AG04449 (cell line): ENCODE measurements around the gene SPATA25.

Source experiments
- CTCF ChIA-PET: fragments of 350-600 bp; formaldehyde crosslinking; extraction: SDS; loops from one replicate; lab custom pipeline; 2021; ENCODE audit warnings: antibody characterized with exemption; lab: Yijun Ruan, JAX
- POLR2A ChIA-PET: fragments of 400-600, 350-600 bp; formaldehyde crosslinking; extraction: SDS; loops from one replicate; lab custom pipeline; 2020; ENCODE audit warnings: antibody characterized with exemption, inconsistent platforms; lab: Yijun Ruan, JAX
- DNase-seq: peaks from one replicate; pipeline ENCODE4 v3.0.0-alpha.2; 2010; ENCODE audit warnings: low read depth, low spot score
- H3K4me3 ChIP-seq: 2 replicates; pipeline ENCODE4 v1.5.1; 2011; ENCODE audit warnings: low read depth, mild to moderate bottlenecking, control low read depth, low read length
- TF ChIP-seq, protein P1 (sequence below): IDR thresholded peaks from one replicate; pipeline ENCODE4 v1.5.1; 2011; ENCODE audit warnings: mild to moderate bottlenecking, moderate library complexity, low read length, control low read depth, inconsistent platforms; ENCODE audit not compliant: insufficient read depth; ENCODE audit errors: missing control alignments

The SPATA25 gene

DNA sequence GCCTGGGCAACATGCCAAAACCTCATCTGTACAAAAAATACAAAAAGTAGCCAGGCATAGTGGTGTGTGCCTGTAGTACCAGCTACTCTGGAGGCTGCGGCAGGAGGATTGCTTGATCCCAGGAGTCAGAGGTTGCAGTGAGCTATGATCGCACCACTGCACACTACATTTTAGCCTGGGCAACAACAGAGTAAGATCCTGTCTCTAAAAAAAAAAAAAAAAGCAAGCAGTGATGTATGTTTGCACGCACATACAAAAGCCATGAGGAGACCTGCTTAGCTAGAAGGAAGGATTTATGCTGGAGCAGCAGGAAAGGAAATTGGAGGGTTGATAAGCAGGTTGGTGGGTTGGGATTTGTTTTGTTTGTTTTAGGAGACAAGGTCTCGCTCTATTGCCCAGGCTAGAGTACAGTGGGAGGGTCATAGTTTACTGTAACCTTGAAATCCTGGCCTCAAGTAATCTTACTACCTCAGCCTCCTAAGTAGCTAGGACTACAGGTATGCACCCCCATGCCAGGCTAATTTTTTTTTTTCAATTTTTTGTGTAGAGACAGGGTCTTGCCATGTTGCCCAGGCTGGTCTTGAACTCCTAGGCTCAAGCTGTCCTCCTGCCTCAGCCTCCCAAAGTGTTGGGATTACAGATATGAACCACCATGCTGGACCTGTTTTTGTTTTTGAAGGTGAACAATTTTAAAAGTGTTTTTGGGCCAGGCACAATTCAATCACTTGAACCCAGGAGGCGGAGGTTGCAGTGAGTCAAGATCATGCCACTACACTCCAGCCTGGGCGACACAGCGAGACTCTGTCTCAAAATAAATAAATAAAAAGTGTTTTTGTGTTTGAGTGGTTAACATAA, 26.0 kb downstream of the SPATA25 start:
- DNase-seq: no peak
- no peak overlapping the region for H3K4me3 ChIP-seq
- ChIA-PET CTCF (no interaction called here), POLR2A (no interaction called here)
- TF ChIP-seq, protein P1, sequence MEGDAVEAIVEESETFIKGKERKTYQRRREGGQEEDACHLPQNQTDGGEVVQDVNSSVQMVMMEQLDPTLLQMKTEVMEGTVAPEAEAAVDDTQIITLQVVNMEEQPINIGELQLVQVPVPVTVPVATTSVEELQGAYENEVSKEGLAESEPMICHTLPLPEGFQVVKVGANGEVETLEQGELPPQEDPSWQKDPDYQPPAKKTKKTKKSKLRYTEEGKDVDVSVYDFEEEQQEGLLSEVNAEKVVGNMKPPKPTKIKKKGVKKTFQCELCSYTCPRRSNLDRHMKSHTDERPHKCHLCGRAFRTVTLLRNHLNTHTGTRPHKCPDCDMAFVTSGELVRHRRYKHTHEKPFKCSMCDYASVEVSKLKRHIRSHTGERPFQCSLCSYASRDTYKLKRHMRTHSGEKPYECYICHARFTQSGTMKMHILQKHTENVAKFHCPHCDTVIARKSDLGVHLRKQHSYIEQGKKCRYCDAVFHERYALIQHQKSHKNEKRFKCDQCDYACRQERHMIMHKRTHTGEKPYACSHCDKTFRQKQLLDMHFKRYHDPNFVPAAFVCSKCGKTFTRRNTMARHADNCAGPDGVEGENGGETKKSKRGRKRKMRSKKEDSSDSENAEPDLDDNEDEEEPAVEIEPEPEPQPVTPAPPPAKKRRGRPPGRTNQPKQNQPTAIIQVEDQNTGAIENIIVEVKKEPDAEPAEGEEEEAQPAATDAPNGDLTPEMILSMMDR: no peak

- CTCF ChIA-PET: interaction anchor here (0.9 kb wide), 1 partner anchor 109 kb away, joined by 4 read pairs; no protein-coding TSS in a partner anchor
- DNase-seq: no peak
- H3K4me3 ChIP-seq: no peak overlapping the region
- POLR2A ChIA-PET: no interaction called here
- TF ChIP-seq, protein P1: no peak
Measured at GRCh38 chr20:45860560-45861220, 26.7 kb downstream of the SPATA25 start.

DNA sequence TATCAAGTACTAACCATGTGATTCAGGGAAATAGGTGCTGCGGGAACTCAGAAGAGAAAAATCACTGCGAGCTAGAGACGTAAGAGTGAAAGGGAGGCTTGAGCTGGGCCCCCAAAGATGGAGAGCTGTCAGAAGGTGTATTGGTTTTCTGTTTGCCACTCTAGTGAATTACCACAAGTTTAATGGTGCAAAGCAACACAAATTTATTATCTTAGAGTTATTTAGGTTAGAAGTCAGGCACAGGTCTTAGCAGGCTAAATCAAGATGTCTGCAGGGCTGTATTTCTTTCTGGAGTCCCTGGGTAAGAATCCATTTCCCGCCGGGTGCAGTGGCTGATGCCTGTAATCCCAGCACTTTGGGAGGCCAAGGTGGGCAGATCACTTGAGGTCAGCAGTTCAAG, 27.5 kb downstream of the SPATA25 start:
- CTCF ChIA-PET: interaction anchor here (0.9 kb wide), 1 partner anchor 110 kb away, joined by 4 read pairs; no protein-coding TSS in a partner anchor

DNA sequence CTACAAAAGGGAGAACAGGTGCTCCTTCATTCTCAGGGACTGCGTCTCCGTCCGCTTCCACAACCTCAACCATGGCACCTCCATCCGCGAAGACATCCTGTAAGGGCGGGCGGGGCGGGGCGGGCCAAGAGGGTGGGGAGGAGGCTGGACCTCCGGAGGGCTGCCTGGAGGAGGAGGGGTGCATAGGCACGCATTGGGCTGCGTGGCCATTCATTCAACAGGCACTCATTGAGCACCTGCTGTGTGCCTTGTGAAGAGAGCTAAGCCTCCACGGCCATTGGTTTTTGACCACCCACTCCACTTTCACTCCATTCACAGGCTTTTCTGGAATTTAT, 29.6 kb downstream of the SPATA25 start:
- H3K4me3 ChIP-seq: peak overlapping the region; percentile 67
- DNase-seq: no peak
- TF ChIP-seq, protein P1: no peak
- ChIA-PET CTCF (interaction anchor here (0.6 to 2.0 kb wide), 7 partner anchors 10 to 112 kb away, joined by 3 to 7 read pairs (median 3); no protein-coding TSS in a partner anchor), POLR2A (interaction anchor here (1.0 kb wide), 1 partner anchor 24 kb away, joined by 3 read pairs; no protein-coding TSS in a partner anchor)

More for the DNA sequence above, 27.5 kb downstream of the SPATA25 start:
- TF ChIP-seq, protein P1: no peak
- POLR2A ChIA-PET: no interaction called here
- no peak overlapping the region for H3K4me3 ChIP-seq
- DNase-seq: no peak

- POLR2A ChIA-PET: interaction anchor here (0.8 to 1.3 kb wide), 4 partner anchors 16 to 25 kb away, joined by 3 to 4 read pairs (median 4); partner anchors contain the start of genes SNX21 and ZSWIM1
- DNase-seq: peak; percentile 100
- CTCF ChIA-PET: interaction anchor here (0.9 to 2.0 kb wide), 7 partner anchors 10 to 113 kb away, joined by 3 to 7 read pairs (median 3); no protein-coding TSS in a partner anchor
Measured at GRCh38 chr20:45857114-45857881, 30.1 kb downstream of the SPATA25 start, which contains the start of the genes ACOT8 and ZSWIM3. Gene ACOT8 (minus strand): TSS chr20:45857392. CDS start chr20:45857315, 77 bp downstream. Gene ZSWIM3 (plus strand): TSS chr20:45857614. CDS start chr20:45857826, 212 bp downstream.

More at GRCh38 chr20:45857114-45857881, 30.1 kb downstream of the SPATA25 start, which contains the start of the genes ACOT8 and ZSWIM3:
- peak within 1 kb of the TSS; percentile 94 for H3K4me3 ChIP-seq
- TF ChIP-seq, protein P1: no peak
